TTC549 (cell line): ENCODE measurements around the gene PPP1R15B.

Experiments
- FAIRE-seq: peaks from 2 replicates; lab custom pipeline; 2012; peaks lifted over from hg19 to GRCh38; lab: Jason Lieb, UNC

PPP1R15B gene

DNA sequence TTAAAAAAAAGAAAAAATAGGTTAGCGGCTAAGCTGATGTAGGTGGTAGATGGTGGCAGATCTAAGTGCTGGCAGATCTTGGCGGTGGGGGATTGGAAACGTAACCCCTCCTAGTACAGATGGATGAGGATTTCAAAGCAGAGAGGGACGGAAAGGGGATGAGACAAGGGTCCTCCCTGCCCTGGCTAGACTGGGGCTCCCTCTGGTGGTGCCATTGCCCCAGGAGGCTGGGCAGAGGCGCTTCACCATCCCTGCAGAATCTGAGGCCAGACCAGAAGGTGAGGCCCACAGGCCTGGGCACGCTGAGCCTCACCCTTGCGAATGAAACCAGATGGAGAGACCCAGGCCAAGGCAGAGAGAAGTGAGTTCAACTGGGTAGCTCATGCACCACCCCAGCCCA is 44.9 kb downstream of the PPP1R15B start:
- FAIRE-seq: no peak

DNA sequence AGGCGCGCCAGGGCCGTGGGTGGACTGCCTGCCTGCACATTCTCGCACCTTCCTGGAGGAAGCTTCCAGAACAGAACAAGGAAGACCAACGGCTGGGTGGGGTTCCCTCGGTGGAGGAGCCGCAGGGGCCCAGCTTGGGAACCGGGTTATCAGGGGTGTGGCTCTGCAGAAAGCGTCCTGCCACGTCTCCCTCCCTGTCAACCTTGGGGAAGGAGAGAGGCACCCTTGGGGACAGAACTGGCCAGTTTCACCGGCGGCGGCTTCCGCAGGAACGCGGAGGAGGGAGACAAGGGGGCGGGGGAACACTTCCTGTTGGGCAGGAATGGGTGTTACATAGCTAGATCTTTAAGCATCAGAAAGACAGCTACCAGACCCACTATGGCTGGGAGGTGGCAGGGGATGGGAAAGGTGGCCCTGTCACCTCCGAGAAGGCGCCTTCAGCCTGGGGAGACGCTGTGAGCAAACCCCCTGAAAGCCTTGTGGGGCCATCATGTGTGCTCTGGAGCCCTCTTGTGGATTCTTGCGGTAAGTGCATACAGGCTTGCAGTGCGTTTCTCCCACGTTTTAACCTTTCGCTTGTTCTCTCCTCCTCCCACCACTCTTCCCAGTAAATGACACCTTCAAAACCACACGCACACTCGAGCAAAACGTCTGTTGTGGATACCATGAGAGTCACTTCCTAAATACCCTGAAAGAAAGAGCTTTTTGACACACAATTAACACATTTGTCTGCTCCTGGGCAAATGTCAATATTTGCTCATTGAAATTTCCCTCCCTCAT is 48.1 kb downstream of the PPP1R15B start:
- peak; percentile 5 for FAIRE-seq

DNA sequence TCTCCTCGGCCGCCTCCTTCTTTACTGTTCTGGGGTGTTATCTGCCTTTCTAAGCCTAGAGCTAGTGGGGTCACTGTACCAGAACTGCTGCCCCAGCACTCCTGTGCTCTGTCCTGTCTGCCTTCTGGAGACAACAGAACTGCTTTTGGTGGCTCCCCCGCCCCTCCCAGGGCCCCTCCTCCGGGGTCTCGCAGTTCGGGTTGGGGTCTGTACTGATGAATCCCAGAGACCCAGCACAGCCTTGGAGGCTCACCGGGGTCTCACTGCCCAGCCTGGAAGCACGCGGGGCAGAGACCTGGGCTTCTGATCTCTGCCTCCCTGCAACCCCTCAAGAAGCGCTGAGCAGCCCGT is 48.7 kb downstream of the PPP1R15B start:
- FAIRE-seq: no peak

DNA sequence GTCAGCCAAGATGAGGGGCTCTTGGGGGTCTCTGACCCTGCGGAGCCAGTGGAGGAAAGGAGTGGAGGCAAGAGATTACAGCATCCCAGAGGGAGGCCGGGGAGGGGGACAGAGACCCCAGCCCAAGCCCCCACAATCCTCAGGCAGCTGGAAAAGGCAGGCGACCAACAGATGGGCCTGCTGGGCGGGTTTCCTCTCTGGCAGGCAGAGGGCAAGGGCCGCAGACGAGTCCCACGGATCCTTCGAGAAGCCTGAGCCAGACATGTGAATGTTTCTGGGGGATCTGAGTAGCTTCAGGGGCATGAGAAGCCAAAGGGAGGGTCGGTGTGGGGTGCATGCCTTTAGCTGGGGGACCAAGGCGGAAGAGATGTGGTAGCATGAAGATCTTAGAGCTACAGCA is 49.8 kb downstream of the PPP1R15B start:
- no peak for FAIRE-seq

DNA sequence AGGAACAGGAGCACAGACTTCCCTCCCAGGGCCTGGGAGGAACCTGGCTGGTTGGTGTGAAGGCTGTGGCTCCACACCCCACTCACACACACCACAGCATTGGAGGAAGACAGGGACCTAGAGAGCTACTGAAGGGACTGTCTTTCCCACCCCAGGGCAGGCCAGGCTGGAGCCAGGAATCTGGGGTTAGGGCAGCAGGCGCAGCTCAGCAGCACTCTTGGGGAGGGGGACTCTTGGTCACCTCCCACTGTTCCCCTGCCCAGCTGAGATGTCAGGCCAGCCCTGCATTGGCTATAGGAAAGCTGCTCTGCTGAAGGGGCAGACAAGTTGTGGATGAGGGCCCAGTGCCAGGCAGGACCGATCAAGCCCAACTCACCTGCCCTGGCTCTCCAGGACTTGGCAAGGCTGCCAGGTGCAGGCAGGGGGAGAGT is 50.3 kb downstream of the PPP1R15B start:
- no peak for FAIRE-seq

DNA sequence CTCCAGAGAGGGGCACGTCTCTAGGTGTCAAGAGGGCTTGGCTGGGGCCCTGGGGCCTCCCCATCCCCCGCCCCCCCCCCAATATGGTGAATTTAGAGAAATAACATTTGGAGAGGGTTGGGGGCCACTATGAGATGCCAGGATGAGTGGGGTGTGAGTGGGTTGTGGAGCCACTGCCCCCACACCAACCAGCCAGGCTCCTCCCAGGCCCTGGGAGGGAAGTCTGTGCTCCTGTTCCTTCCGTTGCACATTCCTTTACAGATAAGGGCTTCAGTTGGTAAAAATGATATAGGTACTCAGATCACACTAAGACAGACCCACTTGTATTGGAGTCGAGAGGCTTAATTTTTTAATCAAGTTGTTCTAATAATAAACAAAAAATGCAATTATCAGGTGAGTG is 51.3 kb downstream of the PPP1R15B start:
- no peak for FAIRE-seq

DNA sequence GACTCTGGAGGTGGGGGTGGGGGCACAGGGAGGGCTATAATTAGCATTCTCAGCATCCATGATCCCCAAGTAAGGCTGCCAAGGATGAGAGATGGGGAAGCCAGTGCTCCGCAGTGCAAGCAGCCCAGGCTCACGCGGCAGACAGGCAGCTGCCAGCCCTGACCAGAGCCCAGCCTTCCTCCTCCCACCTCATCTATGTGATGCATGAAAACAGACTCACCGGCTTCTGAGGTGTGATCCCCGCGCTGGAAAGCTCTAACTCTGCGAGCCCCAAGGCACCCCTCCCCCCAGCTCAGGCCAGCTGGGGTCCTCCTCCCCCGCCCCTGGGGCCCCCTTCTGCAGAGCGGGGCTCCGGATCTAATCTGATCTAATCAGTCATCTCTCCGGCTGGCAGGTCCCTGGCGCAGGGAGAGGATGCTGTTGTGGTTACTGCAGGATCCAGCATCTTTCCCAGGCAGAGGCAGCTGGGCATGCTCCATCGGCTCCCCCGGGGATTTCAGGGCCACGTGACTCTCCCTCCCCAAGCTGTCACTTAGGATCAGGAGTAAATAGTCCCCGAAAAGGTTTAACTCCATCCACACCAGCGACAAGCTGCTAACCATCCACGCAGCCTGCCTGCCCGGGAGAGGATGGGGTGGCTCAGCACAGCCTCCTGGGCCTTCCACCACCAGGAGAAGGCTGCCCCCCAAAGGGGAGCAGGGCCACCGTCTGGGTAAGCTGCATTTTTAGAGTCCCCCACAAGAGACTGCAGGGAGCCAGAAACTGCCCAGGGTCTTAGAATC is 52.0 kb downstream of the PPP1R15B start, which contains the start of gene PLEKHA6:
Gene PLEKHA6 (minus strand): TSS at position 456 of the 782 bp plus-strand sequence. CDS start 86,202 bp downstream, outside the sequence.
- no peak for FAIRE-seq

DNA sequence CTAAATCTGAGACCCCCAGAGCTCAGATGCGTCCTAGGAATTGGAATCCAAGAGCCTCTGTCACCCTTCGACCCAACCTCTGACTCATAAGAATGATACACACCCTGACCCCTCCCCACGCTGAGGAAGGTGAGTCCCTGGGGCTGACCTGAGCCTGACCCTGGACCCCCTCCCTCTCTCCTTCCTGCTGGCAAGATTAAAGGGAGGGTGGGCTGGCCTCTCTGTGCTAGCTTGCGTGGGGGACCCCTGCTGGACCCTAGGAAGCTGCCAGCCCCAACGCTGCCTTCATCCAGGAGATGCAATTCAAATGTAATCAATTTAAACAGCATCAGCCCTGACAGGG is 52.5 kb downstream of the PPP1R15B start:
- no peak for FAIRE-seq

DNA sequence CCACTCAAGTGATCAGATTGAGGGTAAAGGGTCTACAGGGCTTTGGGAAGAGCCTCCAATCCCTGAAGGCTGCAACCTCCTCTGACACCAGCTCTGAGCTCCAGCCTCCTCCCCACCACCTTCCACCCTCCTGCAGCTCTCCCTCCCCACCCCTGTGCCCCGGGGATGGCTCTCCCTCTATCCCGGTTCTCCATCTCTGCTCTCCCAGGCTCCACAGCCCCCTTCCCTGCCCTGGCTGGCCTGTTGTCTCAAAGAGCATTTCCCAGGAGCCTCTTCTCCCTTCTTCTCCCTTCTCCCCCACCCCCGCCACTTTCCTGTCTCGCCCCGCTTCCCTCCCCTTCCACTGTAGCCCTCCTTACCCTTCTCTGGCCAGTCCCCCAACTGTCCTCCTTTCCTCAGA is 53.0 kb downstream of the PPP1R15B start:
- no peak for FAIRE-seq

DNA sequence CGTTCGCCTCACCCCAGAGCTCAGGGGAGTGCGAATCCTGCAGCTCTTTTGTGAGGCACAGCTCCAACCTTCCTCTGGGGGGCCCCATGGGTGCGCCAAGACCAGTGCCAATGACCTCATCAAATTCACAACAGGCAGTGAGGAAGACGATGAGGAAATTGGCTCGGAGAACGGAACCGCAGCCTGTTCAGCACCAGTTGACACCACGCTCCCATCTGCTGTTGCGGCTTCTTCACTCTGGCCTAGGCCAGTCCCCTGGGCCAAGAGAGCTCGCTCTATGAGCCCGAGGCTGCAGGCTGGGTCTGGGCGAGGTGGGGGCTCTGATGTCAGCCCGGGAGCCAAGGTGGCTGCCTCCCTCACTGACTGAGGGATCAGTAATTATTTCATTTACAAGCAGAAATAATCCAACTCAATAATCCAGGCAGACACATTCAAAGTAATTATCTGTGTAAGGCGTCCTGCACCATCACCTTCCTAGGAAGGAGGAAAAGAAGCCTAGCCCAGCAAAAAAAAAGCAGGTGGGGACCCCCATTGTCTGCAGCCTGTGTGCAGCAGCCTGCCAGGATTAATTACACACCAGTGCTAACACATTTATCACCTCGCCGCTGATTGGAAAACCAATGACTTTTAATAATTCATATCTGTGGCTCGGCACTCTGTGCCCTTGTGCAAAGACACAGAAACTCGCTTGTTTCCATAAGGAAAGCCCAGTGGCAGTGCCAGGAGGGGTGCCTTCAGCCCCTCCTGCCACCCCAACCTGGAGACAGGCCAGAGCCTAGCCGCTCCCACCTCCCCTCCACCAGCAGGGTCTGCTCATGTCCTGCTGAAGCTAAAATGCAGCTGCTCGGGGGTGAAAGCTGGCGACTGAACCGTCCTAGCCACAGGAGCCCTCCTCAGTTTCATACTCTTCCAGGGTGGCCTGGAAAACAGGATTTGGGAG is 53.8 kb downstream of the PPP1R15B start:
- no peak for FAIRE-seq

DNA sequence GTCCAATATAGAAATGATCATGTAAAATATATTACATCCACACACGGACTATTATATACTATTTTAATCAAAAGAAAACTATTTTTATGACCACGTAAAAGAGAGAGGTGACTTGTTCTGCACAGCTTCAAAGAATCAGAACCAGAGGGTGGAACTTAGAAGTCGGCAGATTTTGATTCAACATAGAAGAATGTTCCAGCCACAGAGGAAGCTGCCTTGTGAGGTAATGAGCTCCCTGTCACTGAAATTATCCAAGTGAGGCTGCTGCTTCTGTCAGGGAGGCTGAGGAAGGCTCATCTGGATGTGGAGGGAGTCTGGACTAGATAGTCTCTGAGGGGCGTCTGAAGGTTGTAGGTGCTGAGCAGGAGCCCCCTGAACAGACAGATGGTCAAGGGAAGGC is 54.6 kb downstream of the PPP1R15B start:
- FAIRE-seq: no peak

DNA sequence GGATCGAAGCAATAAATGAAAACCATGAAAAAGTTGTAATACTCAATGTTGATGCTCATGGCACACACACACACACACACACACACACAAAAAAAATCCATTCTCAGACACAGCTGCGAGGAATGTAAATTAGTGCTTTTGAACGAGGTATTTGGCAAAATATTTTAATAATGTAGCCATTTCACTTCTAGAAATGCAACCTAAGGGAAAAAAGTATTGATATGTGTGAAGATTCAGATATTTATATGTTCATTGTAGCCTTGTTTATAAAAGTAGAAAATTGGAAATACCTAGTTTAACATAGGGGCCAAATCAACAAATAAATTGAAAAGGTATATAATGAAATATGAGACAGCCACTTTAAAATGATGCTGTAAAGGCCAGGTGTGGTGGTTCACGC is 55.7 kb downstream of the PPP1R15B start:
- FAIRE-seq: no peak

DNA sequence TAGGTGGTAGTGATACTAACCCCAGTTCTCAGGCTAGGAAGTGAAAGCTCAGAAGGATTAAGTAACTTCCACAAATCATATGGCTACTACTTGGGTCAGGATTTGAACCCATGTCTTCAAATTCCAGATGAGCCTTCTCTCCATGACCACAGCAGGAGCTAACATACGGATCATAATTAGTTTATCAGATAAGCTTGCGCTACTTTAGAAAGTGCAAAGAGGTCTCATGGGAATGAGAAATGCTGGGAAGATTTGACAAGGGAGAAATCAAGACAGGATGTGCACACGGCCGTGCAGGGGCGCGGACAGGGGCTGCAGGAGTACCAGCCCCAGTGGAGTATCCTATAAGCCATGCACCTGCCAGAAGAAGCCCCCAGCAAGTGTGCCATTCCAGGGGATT is 57.0 kb downstream of the PPP1R15B start:
- FAIRE-seq: no peak
